HG03342 (cell line): Measurements from ENCODE around the gene ARHGAP44.

ENCODE experiments used
- ATAC-seq: cut with Tn5 transposase; IDR thresholded peaks from one replicate; pipeline ENCODE4 v1.9.1; 2021; ENCODE audit warnings: mild to moderate bottlenecking, moderate library complexity; ENCODE audit not compliant: unreplicated experiment

The ARHGAP44 gene

DNA sequence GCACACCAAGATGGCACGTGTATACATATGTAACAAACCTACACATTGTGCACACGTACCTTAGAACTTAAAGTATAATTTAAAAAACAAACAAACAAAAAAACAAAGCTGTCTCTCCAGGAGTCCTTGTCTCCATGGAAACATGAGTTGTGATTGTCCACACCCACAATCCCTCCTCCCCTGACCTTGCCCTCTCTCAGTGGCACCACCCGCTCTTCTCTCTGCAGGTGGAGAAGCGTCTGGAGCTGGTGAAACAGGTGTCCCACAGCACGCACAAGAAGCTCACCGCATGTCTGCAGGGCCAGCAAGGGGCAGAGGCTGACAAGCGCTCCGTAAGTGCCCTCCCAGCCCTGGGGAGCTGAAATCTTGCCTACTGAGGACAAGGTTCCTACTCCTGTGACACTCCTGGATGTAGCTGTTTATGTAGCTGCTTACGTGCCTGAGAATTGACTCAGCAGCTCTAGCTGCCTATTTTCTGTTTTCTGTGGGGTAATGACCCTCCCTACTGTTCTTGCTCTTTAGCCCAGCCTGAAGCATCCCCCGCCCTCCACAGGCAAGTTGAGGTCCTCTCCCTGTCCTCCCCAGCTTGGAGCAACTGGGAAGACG is 107.0 kb downstream of the ARHGAP44 start:
- ATAC-seq, result no peak

GRCh38 chr17:12898110-12898509 is 108.8 kb downstream of the ARHGAP44 start:
- ATAC-seq, result no peak

- ATAC-seq, result no peak
These were observed 110.3 kb downstream of the ARHGAP44 start for GRCh38 chr17:12899604-12900003.

GRCh38 chr17:12900474-12900873 is 111.2 kb downstream of the ARHGAP44 start:
- no peak for ATAC-seq

- ATAC-seq, result no peak
These were observed 112.7 kb downstream of the ARHGAP44 start for GRCh38 chr17:12902046-12902445.

- no peak for ATAC-seq
These were observed 118.2 kb downstream of the ARHGAP44 start for GRCh38 chr17:12907477-12907876.

DNA sequence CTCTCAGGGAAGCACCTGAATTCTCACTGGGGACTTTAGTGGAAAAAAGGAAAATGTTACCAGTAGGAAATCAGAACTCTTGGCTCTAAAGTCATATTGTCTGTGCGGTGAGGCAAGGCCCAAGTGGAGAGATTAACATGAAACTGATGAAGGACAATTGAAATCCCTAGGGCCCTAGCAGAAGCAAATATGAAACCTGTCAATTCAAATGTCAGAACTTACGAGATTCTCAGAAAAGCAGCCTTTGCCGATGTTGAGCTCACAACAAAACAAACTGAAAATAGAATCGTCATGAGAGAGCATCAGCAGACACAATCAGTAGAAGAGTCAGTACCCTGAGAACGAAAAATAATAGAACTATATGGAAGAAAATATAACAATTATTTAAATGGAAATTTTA is 119.7 kb downstream of the ARHGAP44 start:
- ATAC-seq, result no peak

GRCh38 chr17:12909511-12909910 is 120.2 kb downstream of the ARHGAP44 start:
- no peak for ATAC-seq

DNA sequence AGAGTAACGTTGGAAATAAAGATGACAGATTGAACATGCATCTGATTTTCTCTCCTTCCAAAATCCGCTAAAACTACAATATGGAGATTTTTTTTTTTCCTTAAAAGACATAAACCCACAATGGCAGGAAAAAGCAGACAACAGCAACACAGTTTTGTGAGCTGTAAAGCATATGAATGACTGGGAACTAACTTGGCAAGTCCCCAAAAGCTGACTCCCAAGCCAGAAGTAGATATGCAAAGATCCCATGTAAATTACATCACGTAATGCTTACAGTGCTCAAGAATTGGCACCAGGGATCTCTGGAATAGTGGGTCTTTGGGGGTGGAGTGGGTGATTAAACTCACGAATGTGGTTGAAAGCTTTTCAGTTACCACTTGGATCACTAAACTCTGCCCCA is 121.9 kb downstream of the ARHGAP44 start:
- no peak for ATAC-seq

- ATAC-seq, result no peak
These were observed 128.1 kb downstream of the ARHGAP44 start for GRCh38 chr17:12917399-12917798.

DNA sequence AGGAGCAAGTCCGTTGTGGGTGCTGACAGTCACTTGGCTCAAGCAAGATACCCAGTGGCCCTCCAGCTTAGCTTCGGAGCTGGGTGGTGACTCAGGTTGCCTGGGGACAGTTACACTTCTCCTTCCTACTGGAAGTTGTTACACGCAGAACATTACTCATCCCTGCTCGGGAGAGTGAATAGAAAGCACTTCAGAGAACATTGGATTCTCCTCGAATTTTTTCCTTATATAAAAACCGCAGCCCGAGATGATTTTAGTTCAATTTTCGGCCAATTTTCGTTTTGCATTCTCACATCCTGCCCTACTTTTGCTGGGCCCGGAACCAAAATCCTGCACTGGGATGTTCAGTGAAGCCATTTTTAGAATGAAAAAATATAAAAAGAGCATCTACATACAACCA is 128.8 kb downstream of the ARHGAP44 start:
- ATAC-seq, result no peak

GRCh38 chr17:12922120-12922519 is 132.8 kb downstream of the ARHGAP44 start:
- no peak for ATAC-seq

GRCh38 chr17:12924614-12925013 is 135.3 kb downstream of the ARHGAP44 start:
- ATAC-seq, result no peak

GRCh38 chr17:12927001-12927400 is 137.7 kb downstream of the ARHGAP44 start:
- ATAC-seq, result no peak

DNA sequence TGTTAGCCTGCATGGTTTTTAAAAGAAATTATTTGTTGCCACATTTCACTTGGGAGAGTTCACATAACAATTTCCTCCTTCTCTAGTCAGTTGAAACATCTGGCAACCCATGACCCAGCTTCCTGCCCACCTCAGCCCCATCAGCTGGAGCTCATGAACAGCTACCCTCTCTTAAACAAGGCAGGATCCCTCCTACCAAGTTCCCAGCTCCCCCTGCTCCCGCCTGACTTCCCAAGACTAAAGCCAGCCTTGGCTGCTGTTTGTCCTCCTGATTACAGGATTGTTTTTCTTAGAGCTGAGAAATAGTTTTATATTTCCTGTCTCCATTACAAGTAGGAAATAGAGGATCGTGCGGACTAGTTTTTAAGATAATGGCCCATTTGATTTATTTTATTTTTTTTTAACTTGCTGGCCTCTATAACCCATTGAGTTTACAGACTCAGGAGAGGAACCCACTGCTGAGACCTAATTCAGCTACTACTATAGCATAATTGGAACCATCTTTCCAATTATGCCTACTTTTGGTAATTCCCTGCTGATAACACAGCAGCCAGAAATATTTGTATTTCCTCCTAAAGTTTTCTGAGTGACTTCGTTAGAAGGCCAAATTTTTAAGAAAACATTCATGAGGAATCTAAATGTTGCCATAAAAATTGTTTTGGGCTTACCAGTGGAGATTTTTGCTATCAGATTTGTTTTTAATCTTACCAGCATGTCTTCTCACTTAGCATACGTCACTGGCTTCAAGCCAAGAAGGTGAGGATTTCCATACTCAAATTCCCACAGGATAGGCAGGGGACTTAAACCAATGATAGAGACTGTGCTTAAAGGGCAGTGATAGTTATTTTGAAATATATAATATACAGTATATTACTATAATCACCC is 138.5 kb downstream of the ARHGAP44 start:
- no peak for ATAC-seq

GRCh38 chr17:12928736-12929135 is 139.4 kb downstream of the ARHGAP44 start:
- no peak for ATAC-seq

DNA sequence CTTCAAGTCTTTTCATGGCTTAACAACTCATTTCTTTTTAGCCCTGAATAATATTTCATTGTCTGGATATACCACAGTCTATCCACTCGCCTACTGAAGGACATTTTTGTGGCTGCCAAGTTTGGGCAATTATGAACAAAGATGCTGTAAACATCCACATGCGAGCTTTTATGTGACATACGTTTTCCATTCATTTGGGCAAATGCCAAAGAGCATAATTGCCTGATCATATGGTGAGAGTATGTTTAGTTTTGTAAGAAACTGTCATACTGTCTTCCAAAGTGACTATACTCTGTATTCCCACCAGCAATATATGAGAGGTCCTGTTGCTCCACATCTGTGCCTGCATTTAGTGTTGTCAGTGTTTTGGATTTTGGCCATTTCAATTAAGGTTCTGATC is 147.2 kb downstream of the ARHGAP44 start:
- no peak for ATAC-seq

DNA sequence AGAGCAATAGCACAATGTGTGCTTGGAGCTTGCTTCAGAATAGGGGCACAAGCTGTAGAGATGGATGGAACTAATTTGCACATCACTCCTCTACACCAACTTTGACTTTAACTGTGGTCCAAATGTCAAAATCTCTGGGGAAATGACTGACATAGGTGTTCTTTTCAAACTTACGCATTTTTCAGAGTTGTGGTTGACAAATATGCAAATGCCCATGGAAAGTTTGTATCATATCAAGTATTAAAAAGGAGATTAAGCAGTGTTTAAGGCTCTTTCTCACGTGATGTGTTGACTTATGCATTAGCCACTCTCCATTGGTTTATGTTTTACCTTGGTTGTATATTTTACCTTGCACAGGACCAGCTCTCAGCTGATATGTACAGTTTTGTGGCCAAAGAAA is 151.4 kb downstream of the ARHGAP44 start:
- no peak for ATAC-seq

DNA sequence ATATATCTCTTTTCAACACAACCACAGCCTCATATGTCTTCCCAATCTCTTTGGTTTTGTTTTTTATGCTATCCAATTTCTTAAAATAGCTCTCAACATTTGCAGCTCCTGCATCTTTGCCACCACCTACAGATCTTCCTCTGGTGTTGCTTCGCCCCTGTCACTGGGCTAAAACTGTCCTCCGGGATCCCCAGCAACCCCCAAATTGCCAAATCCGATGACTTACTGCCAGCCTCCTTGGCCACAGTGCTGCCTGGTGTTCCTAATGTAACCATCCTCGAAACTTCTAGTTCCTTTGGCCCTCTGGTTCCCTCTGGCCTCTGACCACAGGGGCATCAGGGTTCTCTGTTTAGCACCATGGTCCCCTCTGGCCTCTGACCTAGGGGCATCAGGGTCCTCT is 157.7 kb downstream of the ARHGAP44 start:
- no peak for ATAC-seq

DNA sequence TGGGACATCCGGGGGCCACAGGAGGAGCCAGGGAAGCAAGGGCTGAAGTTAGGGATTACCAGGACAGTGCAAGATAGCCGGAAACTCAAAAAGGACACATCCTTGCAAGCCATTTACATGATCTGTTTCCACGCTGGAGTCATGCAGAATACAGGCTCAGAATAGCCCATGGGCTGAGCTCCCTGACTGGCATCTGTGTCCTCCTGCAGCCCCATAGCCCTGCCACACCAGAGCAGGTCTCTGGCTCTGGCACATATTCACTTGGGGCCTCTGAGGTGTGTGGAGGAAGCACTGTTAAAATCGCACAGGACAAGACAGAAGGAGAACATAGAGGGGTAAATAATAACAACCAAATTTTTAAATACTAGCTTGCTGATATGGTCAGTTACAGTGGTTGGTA is 162.7 kb downstream of the ARHGAP44 start:
- no peak for ATAC-seq

- ATAC-seq, result no peak
These were observed 163.9 kb downstream of the ARHGAP44 start for GRCh38 chr17:12953156-12953555.

DNA sequence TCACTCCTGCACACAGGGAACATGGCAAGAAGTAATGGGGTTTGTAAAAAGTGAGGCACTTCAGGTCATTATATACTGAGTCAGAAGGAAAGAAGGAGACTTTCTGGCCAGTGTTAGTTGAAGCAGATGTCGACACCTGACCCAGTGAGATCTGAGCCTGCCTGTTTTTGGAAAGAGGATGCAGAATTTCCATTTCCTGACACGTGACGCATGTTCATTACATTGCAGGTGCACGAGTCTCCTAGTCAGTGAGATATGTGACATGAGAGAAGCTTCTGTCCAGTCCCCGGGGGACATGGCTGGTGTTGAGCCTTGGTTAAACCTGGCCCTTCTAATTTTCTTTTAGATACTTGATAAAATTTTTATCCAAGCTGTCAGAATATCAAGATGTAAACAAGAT is 166.2 kb downstream of the ARHGAP44 start:
- ATAC-seq, result no peak
